GM12878 (cell line): ENCODE results near the gene CD151.

ENCODE experiments used
- BHLHE40 ChIP-seq, 2 experiments: fragments of 450-650 bp in 1 of 2; IDR thresholded peaks; 2 replicates each; pipeline ENCODE4 v1.6.1; 2011 to 2017; ENCODE audit warnings: low read depth in 2 of 2, borderline replicate concordance in 1 of 2, improper control_type of control experiment in 1 of 2, low read length in 1 of 2, mild to moderate bottlenecking in 1 of 2
- CBFB ChIP-seq: IDR thresholded peaks from 2 replicates; pipeline ENCODE4 v1.6.1; 2016; ENCODE audit warnings: antibody characterized with exemption, low read depth
- CTCF ChIP-seq, 3 experiments: IDR thresholded peaks in 2 of 3; conservative IDR thresholded peaks in 1 of 3; 2 replicates each; pipeline ENCODE4 v1.5.1; 2011; ENCODE audit warnings: low read depth in 3 of 3, low read length in 3 of 3, mild to moderate bottlenecking in 3 of 3, control low read depth in 2 of 3, moderate library complexity in 2 of 3, inconsistent platforms in 1 of 3, mixed read lengths in 1 of 3; ENCODE audit not compliant: control insufficient read depth in 2 of 3, insufficient read depth in 1 of 3; ENCODE audit errors: extremely low read depth in 1 of 3
- EP300 ChIP-seq, 2 experiments: fragments of 150-350 bp in 1 of 2; IDR thresholded peaks; 2 replicates each; pipeline ENCODE4 v1.6.1; 2011 to 2012; ENCODE audit warnings: low read depth in 2 of 2, low read length in 2 of 2, borderline replicate concordance in 1 of 2, improper control_type of control experiment in 1 of 2, inconsistent platforms in 1 of 2; ENCODE audit not compliant: control insufficient read depth in 1 of 2
- MAX ChIP-seq: IDR thresholded peaks from 2 replicates; pipeline ENCODE4 v1.6.1; 2012; ENCODE audit warnings: low read depth, low read length, improper control_type of control experiment
- POLR2AphosphoS2 ChIP-seq: IDR thresholded peaks from 2 replicates; pipeline ENCODE4 v1.6.1; 2011; ENCODE audit warnings: low read depth, mild to moderate bottlenecking, low read length, improper control_type of control experiment, moderate library complexity
- POU2F2 ChIP-seq: IDR thresholded peaks from 3 replicates; pipeline ENCODE4 v1.6.1; 2011; ENCODE audit warnings: low read depth, mild to moderate bottlenecking, low read length, borderline replicate concordance
- SP1 ChIP-seq: IDR thresholded peaks from one replicate; pipeline ENCODE4 v1.6.1; 2011; ENCODE audit warnings: low read depth, low read length
- TAF1 ChIP-seq: IDR thresholded peaks from 2 replicates; pipeline ENCODE4 v1.6.1; 2011; ENCODE audit warnings: mild to moderate bottlenecking, low read depth, low read length, borderline replicate concordance
- ZNF687 ChIP-seq: fragments of 450-650 bp; IDR thresholded peaks from 2 replicates; pipeline ENCODE4 v1.6.1; 2017; ENCODE audit warnings: mild to moderate bottlenecking, moderate library complexity

- TF ChIP-seq SP1 (no peak), BHLHE40 (IDR thresholded peaks at IDR 0.05; ENCODE audit: borderline replicate concordance in 1 of 2, low read depth in 2 of 2, low read length in 1 of 2) (no peak), CTCF (IDR thresholded peaks at IDR 0.05 in 2 of 3, conservative IDR thresholded peaks at IDR 0.05 in 1 of 3; ENCODE audit: control insufficient read depth in 2 of 3, extremely low read depth in 1 of 3, insufficient read depth in 1 of 3, low read depth in 3 of 3, low read length in 3 of 3) (no peak), EP300 (IDR thresholded peaks at IDR 0.05; ENCODE audit: borderline replicate concordance in 1 of 2, control insufficient read depth in 1 of 2, low read depth in 2 of 2, low read length in 2 of 2) (no peak), CBFB (no peak), TAF1 (no peak), MAX (no peak), POU2F2 (no peak), POLR2AphosphoS2 (no peak), ZNF687 (no peak)
Measured at GRCh38 chr11:875203-875602, 42.5 kb downstream of the CD151 start.
